Suprapubic skin (tissue), 4 donors: Measurements from ENCODE around the gene RIPOR2.

Source experiments
- POLR2A ChIP-seq, 2 donors: fragments of 450-650 bp; IDR thresholded peaks; one replicate each; pipeline ENCODE4 v1.6.1; 2017; ENCODE audit warnings: antibody characterized with exemption in 2 of 2, mild to moderate bottlenecking in 2 of 2, moderate library complexity in 2 of 2
- POLR2AphosphoS5 ChIP-seq, 3 donors: sonication (generic); formaldehyde crosslinking; IDR thresholded peaks; one replicate each; pipeline ENCODE4 v1.6.1; 2017; ENCODE audit warnings: antibody characterized with exemption in 3 of 3
- TF ChIP-seq, protein P1 (sequence below), 2 donors: fragments of 200-600 bp in 1 of 2; fragments of 450-650 bp in 1 of 2; sonication (generic) in 1 of 2; IDR thresholded peaks; one replicate each; pipeline ENCODE4 v1.5.1; 2016 to 2019; ENCODE audit warnings: antibody characterized with exemption in 2 of 2, mild to moderate bottlenecking in 1 of 2, moderate library complexity in 1 of 2

- TF ChIP-seq POLR2A (IDR thresholded peaks at IDR 0.05) (no peak), POLR2AphosphoS5 (IDR thresholded peaks at IDR 0.05) (no peak)
- TF ChIP-seq, protein P1, sequence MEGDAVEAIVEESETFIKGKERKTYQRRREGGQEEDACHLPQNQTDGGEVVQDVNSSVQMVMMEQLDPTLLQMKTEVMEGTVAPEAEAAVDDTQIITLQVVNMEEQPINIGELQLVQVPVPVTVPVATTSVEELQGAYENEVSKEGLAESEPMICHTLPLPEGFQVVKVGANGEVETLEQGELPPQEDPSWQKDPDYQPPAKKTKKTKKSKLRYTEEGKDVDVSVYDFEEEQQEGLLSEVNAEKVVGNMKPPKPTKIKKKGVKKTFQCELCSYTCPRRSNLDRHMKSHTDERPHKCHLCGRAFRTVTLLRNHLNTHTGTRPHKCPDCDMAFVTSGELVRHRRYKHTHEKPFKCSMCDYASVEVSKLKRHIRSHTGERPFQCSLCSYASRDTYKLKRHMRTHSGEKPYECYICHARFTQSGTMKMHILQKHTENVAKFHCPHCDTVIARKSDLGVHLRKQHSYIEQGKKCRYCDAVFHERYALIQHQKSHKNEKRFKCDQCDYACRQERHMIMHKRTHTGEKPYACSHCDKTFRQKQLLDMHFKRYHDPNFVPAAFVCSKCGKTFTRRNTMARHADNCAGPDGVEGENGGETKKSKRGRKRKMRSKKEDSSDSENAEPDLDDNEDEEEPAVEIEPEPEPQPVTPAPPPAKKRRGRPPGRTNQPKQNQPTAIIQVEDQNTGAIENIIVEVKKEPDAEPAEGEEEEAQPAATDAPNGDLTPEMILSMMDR (IDR thresholded peaks at IDR 0.05): no peak
Measured at GRCh38 chr6:24882295-24882694, 53.5 kb downstream of the RIPOR2 start.
